ENCODE measurements around the gene TRABD2B. TPM values are rescaled to one million over a fixed set of nuclear protein-coding genes. Genes with fewer than 3 reads are reported as not detected.

The TRABD2B gene
- total RNA-seq, 4 donors from 2014 or later: 0.35 to 2.5 (median 0.88) TPM

DNA sequence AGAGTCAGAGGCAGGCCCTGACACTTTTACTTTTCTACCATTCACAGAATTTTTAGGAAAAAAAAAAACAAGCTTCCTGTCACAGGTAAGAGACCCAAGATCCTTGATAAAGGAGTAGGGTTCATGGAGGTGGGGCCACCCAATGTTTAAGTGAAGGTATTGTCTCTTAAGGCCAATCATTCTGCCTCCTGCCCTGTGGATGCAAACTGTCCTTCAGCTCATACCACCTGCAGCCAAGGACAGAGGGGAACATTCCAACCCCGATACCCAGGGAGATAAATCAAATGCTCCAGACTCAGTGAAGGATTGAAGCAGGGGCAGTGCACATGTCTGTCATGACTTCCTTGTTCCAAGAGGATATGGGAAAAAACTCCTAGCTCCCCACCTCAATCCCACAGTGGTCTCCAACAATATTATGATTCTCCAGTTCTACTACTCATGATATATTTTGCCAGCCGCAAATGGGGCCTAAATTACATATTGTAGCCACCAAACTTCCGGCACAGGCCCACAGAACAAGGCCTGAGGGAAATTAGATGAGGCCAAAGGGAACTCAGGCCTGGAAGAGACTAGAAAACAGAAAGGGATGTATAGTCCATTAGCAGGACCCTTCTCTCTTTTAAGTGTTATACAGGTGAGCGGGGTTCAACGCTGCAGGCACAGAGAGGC, 59.5 kb downstream of the TRABD2B start:
- TF ChIP-seq POLR2A (IDR thresholded peaks at IDR 0.05) (no peak), CTCF (IDR thresholded peaks at IDR 0.05) (no peak)
- Histone ChIP-seq H3K9me3 (no peaks in the 10 kb centered on the region), H3K4me1 (peaks cover 0 to 17% (median 3%) of the 10 kb centered on the region in 4 donors), H3K27ac (no peak overlapping the region), H3K36me3 (no peaks in the 10 kb centered on the region), H3K4me3 (no peak overlapping the region), H3K27me3 (no peaks in the 10 kb centered on the region)
- DNase-seq: no peak

GRCh38 chr1:47936916-47937551, 60.2 kb downstream of the TRABD2B start:
- no peak for TF ChIP-seq CTCF (IDR thresholded peaks at IDR 0.05)
- TF ChIP-seq POLR2A (IDR thresholded peaks at IDR 0.05): no peak
- no peak for DNase-seq
- no peak overlapping the region for H3K27ac ChIP-seq
- H3K27me3 ChIP-seq: no peaks in the 10 kb centered on the region
- no peaks in the 10 kb centered on the region for H3K9me3 ChIP-seq
- no peak overlapping the region for H3K4me3 ChIP-seq
- H3K4me1 ChIP-seq: peaks cover 0 to 17% (median 3%) of the 10 kb centered on the region in 4 donors
- H3K36me3 ChIP-seq: no peaks in the 10 kb centered on the region

DNA sequence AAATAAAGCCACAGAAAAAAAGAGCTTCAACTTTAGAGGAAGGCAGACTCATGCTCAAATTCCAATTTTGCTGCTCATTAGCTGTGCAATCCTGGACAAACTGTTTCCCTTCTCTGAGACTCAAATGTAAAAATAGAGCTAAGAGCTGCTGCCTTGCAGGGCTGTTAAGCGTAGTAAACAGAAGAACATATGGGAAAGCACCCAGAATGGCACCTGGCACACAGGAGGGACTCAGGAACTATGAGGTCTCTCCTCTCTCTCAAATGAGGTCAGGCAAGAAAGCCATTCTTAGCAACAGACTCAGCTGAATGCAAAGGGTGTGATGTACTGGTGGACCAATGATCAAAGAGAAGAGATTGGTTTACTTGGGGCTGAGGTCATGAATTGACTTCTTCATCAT, 61.3 kb downstream of the TRABD2B start:
- Histone ChIP-seq H3K36me3 (no peaks in the 10 kb centered on the region), H3K27ac (no peak overlapping the region), H3K9me3 (no peaks in the 10 kb centered on the region), H3K4me3 (no peak overlapping the region), H3K4me1 (peaks cover 0 to 12% (median 3%) of the 10 kb centered on the region in 4 donors), H3K27me3 (no peaks in the 10 kb centered on the region)
- no peak for TF ChIP-seq CTCF (IDR thresholded peaks at IDR 0.05)
- no peak for TF ChIP-seq POLR2A (IDR thresholded peaks at IDR 0.05)
- DNase-seq: peak in 1 of 3 donors; percentile 1

GRCh38 chr1:47935163-47935562, 62.0 kb downstream of the TRABD2B start:
- Histone ChIP-seq H3K27ac (peak overlapping the region in 2 of 4 donors; percentile 76 to 78), H3K27me3 (no peaks in the 10 kb centered on the region), H3K36me3 (no peaks in the 10 kb centered on the region), H3K9me3 (no peaks in the 10 kb centered on the region), H3K4me3 (no peak overlapping the region), H3K4me1 (peaks cover 0 to 11% (median 3%) of the 10 kb centered on the region in 4 donors)
- no peak for TF ChIP-seq POLR2A (IDR thresholded peaks at IDR 0.05)
- no peak for TF ChIP-seq CTCF (IDR thresholded peaks at IDR 0.05)
- DNase-seq: peak in 1 of 3 donors; percentile 47

GRCh38 chr1:47934243-47934805, 62.9 kb downstream of the TRABD2B start:
- H3K9me3 ChIP-seq: no peaks in the 10 kb centered on the region
- peak overlapping the region; percentile 21 to 78 (median 50) for H3K27ac ChIP-seq
- H3K4me1 ChIP-seq: peaks cover 0 to 7% (median 3%) of the 10 kb centered on the region in 4 donors
- peak; percentile 17 to 79 (median 69) for DNase-seq
- no peak overlapping the region for H3K4me3 ChIP-seq
- no peaks in the 10 kb centered on the region for H3K36me3 ChIP-seq
- no peak for TF ChIP-seq CTCF (IDR thresholded peaks at IDR 0.05)
- no peak for TF ChIP-seq POLR2A (IDR thresholded peaks at IDR 0.05)
- H3K27me3 ChIP-seq: no peaks in the 10 kb centered on the region
